ENCODE results near the gene CDHR3. TPM values are rescaled to one million over a fixed set of nuclear protein-coding genes. Genes with fewer than 3 reads are reported as not detected.

CDHR3 gene
- total and polyA plus RNA-seq, 2 donors (not counting 3 experiments of a cell fraction or from before 2014, with no cell fraction given), result 0.46 to 2.3 TPM

- BruUV-seq (replicated peaks), result no TSS peak
- dilution Hi-C loops (cut with MboI; ENCODE audit: extremely low pct_ligation_motif_present, low sequenced_read_pairs), result no loop called here
These were observed 23.0 kb upstream of the CDHR3 start for GRCh38 chr7:105940109-105940508.

More at GRCh38 chr7:105940109-105940508, 23.0 kb upstream of the CDHR3 start:
- H3K79me2 ChIP-seq (ENCODE audit: control insufficient read depth, insufficient read depth, low read length), result no peaks in the 10 kb centered on the region
- H3K9me3 ChIP-seq (replicated peaks; ENCODE audit: control insufficient read depth, insufficient read depth, low read length), result no peaks in the 10 kb centered on the region
- no peak for DNase-seq (ENCODE audit: low read depth, low spot score)
- FAIRE-seq, result no peak
- no peak overlapping the region for H3K27ac ChIP-seq (ENCODE audit: insufficient read depth, low read depth, low read length)
- H3K9ac ChIP-seq (replicated peaks; ENCODE audit: extremely low read depth, insufficient read depth, low read length), result no peak overlapping the region
- no peak overlapping the region for H2AFZ ChIP-seq (ENCODE audit: low read depth, low read length)
- H3K4me2 ChIP-seq (ENCODE audit: insufficient read depth, low read length), result no peak overlapping the region
- no peaks in the 10 kb centered on the region for H3K4me1 ChIP-seq (ENCODE audit: control insufficient read depth, extremely low read depth, insufficient read depth, low read length)
- H3K27me3 ChIP-seq (ENCODE audit: control insufficient read depth in 2 of 2, insufficient read depth in 2 of 2, low read length in 2 of 2), result peaks cover 2 to 3% of the 10 kb centered on the region in 2 experiments
- H4K20me1 ChIP-seq (replicated peaks; ENCODE audit: control insufficient read depth, extremely low read depth, insufficient read depth, low read length), result no peaks in the 10 kb centered on the region
- POLR2A ChIA-PET, result no interaction called here
- no peaks in the 10 kb centered on the region for H3K9me1 ChIP-seq (replicated peaks; ENCODE audit: control insufficient read depth, extremely low read depth, insufficient read depth, low read length)
- TF ChIP-seq, protein P1, sequence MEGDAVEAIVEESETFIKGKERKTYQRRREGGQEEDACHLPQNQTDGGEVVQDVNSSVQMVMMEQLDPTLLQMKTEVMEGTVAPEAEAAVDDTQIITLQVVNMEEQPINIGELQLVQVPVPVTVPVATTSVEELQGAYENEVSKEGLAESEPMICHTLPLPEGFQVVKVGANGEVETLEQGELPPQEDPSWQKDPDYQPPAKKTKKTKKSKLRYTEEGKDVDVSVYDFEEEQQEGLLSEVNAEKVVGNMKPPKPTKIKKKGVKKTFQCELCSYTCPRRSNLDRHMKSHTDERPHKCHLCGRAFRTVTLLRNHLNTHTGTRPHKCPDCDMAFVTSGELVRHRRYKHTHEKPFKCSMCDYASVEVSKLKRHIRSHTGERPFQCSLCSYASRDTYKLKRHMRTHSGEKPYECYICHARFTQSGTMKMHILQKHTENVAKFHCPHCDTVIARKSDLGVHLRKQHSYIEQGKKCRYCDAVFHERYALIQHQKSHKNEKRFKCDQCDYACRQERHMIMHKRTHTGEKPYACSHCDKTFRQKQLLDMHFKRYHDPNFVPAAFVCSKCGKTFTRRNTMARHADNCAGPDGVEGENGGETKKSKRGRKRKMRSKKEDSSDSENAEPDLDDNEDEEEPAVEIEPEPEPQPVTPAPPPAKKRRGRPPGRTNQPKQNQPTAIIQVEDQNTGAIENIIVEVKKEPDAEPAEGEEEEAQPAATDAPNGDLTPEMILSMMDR (IDR thresholded peaks at IDR 0.05; ENCODE audit: extremely low read depth in 1 of 2, insufficient read depth in 1 of 2, low read depth in 1 of 2, low read length in 2 of 2), result no peak
- TF ChIP-seq JUN (IDR thresholded peaks at IDR 0.05; ENCODE audit: borderline replicate concordance, insufficient read depth, insufficient read length, low read depth) (no peak), FOS (IDR thresholded peaks at IDR 0.05; ENCODE audit: borderline replicate concordance, insufficient read depth, low read length) (no peak), POLR2AphosphoS5 (IDR thresholded peaks at IDR 0.05; ENCODE audit: insufficient read depth, low read depth, low read length) (no peak), MYC (IDR thresholded peaks at IDR 0.05; ENCODE audit: low read depth, low read length) (no peak), POLR2A (IDR thresholded peaks at IDR 0.05; ENCODE audit: low read depth, low read length) (no peak), EZH2 (IDR thresholded peaks at IDR 0.05; ENCODE audit: borderline replicate concordance, low read depth, low read length, severe bottlenecking) (no peak)
- TF ChIP-seq, protein P2, sequence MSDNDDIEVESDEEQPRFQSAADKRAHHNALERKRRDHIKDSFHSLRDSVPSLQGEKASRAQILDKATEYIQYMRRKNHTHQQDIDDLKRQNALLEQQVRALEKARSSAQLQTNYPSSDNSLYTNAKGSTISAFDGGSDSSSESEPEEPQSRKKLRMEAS (IDR thresholded peaks at IDR 0.05; ENCODE audit: insufficient read depth, insufficient read length), result no peak
- H3K4me3 ChIP-seq (replicated peaks in 1 of 3; ENCODE audit: insufficient read depth in 1 of 3, low read depth in 1 of 3, low read length in 3 of 3), result no peak overlapping the region
- H3K36me3 ChIP-seq (ENCODE audit: control insufficient read depth in 2 of 2, extremely low read depth in 1 of 2, insufficient read depth in 2 of 2, low read length in 2 of 2), result no peaks in the 10 kb centered on the region
- CTCF ChIA-PET, result interaction anchor here (0.8 kb wide), 1 partner anchor 10 kb away, joined by 3 read pairs; no protein-coding TSS in a partner anchor
- intact Hi-C loops (cut with micrococcal nuclease), result no loop called here

Measured in endothelial cell of umbilical vein (primary cell).